Right ventricle myocardium inferior (tissue), 1 donor: ENCODE data around the gene NPIPB6. TPM values are rescaled to one million over a fixed set of nuclear protein-coding genes. Genes with fewer than 3 reads are reported as not detected.

Experiments
- ATAC-seq: fragments of 200-7000 bp; cut with Tn5 transposase; one replicate; pipeline ENCODE4 v1.9.1; 2020; ENCODE audit warnings: mild to moderate bottlenecking, moderate library complexity
- DNase-seq: peaks from one replicate; pipeline ENCODE4 v3.0.0; 2021; ENCODE audit errors: missing footprints
- intact Hi-C: fragments of 100-400 bp; cut with DNase I; formaldehyde crosslinking; loops from one replicate; pipeline ENCODE4 v1.11.0; 2022
- microRNA-seq: library from miRNA; unstranded; fragments of <30 nt; microRNA quantifications from one replicate; pipeline ENCODE4 v1.2.0, GENCODE V29; 2020
- total RNA-seq: library from RNA; stranded (reverse); fragmentation: NEBNext Ultra II Directional; extraction: Animal tissue kit (Norgen Biotek cat#: 25700); gene quantifications from one replicate; pipeline ENCODE4 v1.2.1, GENCODE V29; 2021
- donor health status: DM: no; HTN: yes; CAD: no; lungs with severe emphysema.

NPIPB6 gene
- total RNA-seq, 1 donor from 2014 or later = 0.73 TPM

- intact Hi-C loops = no loop called here
- ATAC-seq (no peak), DNase-seq (no peak)
These were observed 55.4 kb downstream of the NPIPB6 start for GRCh38 chr16:28307936-28308335.

- ATAC-seq (no peak), DNase-seq (no peak)
- intact Hi-C loops = no loop called here
These were observed 59.1 kb downstream of the NPIPB6 start for GRCh38 chr16:28304214-28304613.

GRCh38 chr16:28303132-28303531 lies 60.2 kb downstream of the NPIPB6 start:
- intact Hi-C loops = no loop called here
- ATAC-seq (no peak), DNase-seq (no peak)

GRCh38 chr16:28301620-28302019 lies 61.7 kb downstream of the NPIPB6 start:
- no peak for DNase-seq
- ATAC-seq = no peak
- intact Hi-C loops = no loop called here

- intact Hi-C loops = no loop called here
- peak; percentile 65 for ATAC-seq
- no peak for DNase-seq
These were observed 62.2 kb downstream of the NPIPB6 start for GRCh38 chr16:28301154-28301553.

DNA sequence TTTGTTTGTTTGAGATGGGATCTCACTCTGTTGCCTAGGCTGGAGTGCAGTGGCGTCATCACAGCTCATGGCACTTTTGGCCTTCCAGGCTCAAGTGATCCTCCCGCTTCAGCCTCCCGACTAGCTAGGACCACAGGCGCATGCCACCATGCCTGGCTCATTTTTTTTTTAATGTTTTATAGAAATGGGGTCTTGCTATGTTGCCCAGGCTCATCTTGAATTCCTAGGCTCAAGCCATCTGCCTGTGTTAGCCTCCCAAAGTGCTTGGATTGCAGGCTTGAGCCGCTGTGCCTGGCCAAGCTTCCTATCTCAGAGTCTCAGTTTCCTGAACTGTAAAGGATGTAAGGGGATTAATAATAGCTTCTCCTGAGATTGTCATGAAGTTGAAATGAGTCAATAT lies 63.0 kb downstream of the NPIPB6 start:
- no peak for DNase-seq
- intact Hi-C loops = no loop called here
- ATAC-seq = no peak

GRCh38 chr16:28298511-28298878 lies 64.8 kb downstream of the NPIPB6 start:
- ATAC-seq (no peak), DNase-seq (no peak)
- intact Hi-C loops = no loop called here

GRCh38 chr16:28297784-28298510 lies 65.4 kb downstream of the NPIPB6 start:
- intact Hi-C loops = no loop called here
- DNase-seq = no peak
- ATAC-seq = no peak

- no peak for DNase-seq
- intact Hi-C loops = no loop called here
- no peak for ATAC-seq
These were observed 66.0 kb downstream of the NPIPB6 start for GRCh38 chr16:28297308-28297707.

DNA sequence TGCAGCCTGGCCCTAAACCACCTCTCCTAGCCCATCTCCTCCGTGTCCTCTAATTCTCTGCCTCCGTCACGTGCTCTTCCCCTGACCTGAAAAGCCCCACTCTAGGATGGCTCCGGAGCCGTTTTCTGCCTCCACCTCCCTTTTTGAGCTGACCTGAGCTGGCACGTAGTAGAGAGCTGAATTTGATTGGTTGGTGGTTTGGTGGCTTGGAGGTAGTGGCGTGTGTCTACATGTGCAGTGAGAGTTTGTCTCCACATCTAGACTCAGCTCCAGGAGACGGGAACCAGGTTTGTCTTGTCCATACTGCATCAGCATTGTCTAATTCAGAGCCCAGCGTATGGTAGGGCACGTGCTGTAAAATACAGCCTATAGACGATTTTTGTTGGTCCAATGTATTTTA lies 68.0 kb downstream of the NPIPB6 start:
- ATAC-seq (no peak), DNase-seq (no peak)
- intact Hi-C loops = no loop called here

DNA sequence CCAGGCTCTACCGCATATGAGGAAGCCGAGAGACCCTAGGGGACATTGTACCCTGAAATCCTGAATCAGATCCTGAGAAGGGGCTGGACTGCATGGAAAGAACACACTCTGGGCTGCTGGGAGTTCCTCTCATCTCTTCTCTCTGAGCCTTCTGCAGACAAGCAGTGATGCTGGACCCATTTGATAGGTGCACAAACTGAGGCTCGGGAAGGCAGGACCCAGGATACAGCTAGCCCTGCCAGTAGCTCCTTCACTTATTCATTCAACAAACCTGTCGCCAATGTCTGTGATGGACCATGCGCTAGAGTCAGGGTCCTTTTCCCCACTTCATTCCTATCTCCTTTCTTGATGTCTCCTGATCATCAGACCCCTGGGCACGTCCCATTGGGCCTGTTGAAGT lies 69.1 kb downstream of the NPIPB6 start:
- ATAC-seq = no peak
- DNase-seq = no peak
- intact Hi-C loops = no loop called here

GRCh38 chr16:28293601-28293960 lies 69.7 kb downstream of the NPIPB6 start:
- ATAC-seq (no peak), DNase-seq (no peak)
- intact Hi-C loops = no loop called here

GRCh38 chr16:28292731-28293600 lies 70.3 kb downstream of the NPIPB6 start:
- intact Hi-C loops = no loop called here
- ATAC-seq (no peak), DNase-seq (no peak)

Small RNA genes lying within 50 kb of the gene (microRNA-seq; reads per million reads assigned to microRNA genes)
- not detected for gene MIR6862-1

Other genes starting within 250 kb of the NPIPB6 start
- 30.4 TPM for gene XPO6, start 151.5 kb downstream of the NPIPB6 start, total RNA-seq
- 1.4 TPM for gene SBK1, start 71.0 kb downstream of the NPIPB6 start, total RNA-seq
- 23.0 TPM for gene EIF3CL, start 40.3 kb upstream of the NPIPB6 start, total RNA-seq
- gene NPIPB7, start 108.8 kb upstream of the NPIPB6 start, total RNA-seq = not detected
- gene CLN3, start 128.6 kb upstream of the NPIPB6 start, total RNA-seq = 14.8 TPM
- gene APOBR, start 131.1 kb upstream of the NPIPB6 start, total RNA-seq = 0.51 TPM
- gene IL27, start 143.3 kb upstream of the NPIPB6 start, total RNA-seq = not detected
- gene NUPR1, start 175.5 kb upstream of the NPIPB6 start, total RNA-seq = 49.6 TPM
- gene SGF29, start 190.4 kb upstream of the NPIPB6 start, total RNA-seq = 20.2 TPM
- 1.8 TPM for gene SULT1A2, start 233.5 kb upstream of the NPIPB6 start, total RNA-seq
- gene SULT1A1, start 246.5 kb upstream of the NPIPB6 start, total RNA-seq = 14.8 TPM